ENCODE results near the gene SHKBP1. TPM values are rescaled to one million over a fixed set of nuclear protein-coding genes. Genes with fewer than 3 reads are reported as not detected.

Gene SHKBP1
- total and polyA plus RNA-seq, 9 of the 15 experiments (the other 6 are each of a cell fraction or from before 2014, with no cell fraction given) = 1.2 to 58.1 (median 22.3) TPM

GRCh38 chr19:40529093-40529954 lies 47.3 kb upstream of the SHKBP1 start (continued):
- no peak for TF ChIP-seq CREB3L1 (IDR thresholded peaks at IDR 0.05; ENCODE audit: borderline replicate concordance, low read depth)
- peak; percentile 82 for TF ChIP-seq MXI1 (IDR thresholded peaks at IDR 0.05; ENCODE audit: low read depth, low read length)
- TF ChIP-seq ZNF696 (CRISPR knock-in tag; conservative IDR thresholded peaks at IDR 0.05) = no peak
- no peak for TF ChIP-seq ZNF764 (CRISPR knock-in tag; IDR thresholded peaks at IDR 0.05; ENCODE audit: low read depth)
- no peak for TF ChIP-seq FOXA1 (IDR thresholded peaks at IDR 0.05; ENCODE audit: borderline replicate concordance)
- TF ChIP-seq AFF1 (IDR thresholded peaks at IDR 0.05; ENCODE audit: low read depth in 1 of 2, partially characterized antibody in 2 of 2) = no peak
- TF ChIP-seq ZNF407 (IDR thresholded peaks at IDR 0.05; ENCODE audit: low read depth) = no peak
- no peak for TF ChIP-seq MITF (IDR thresholded peaks at IDR 0.05)
- TF ChIP-seq MCM7 (IDR thresholded peaks at IDR 0.05) = no peak

All from K562 (cell line).